HepG2 (cell line): ENCODE measurements around the gene PLEKHG4. TPM values are rescaled to one million over a fixed set of nuclear protein-coding genes. Genes with fewer than 3 reads are reported as not detected.

ENCODE experiments used
- ARHGAP35 ChIP-seq: sonication (generic); formaldehyde crosslinking; IDR thresholded peaks from 2 replicates; pipeline ENCODE4 v1.9.0; 2022; ENCODE audit warnings: mild to moderate bottlenecking, inconsistent platforms, moderate library complexity, missing genetic modification reagents, borderline replicate concordance
- ETV5 ChIP-seq: IDR thresholded peaks from 2 replicates; pipeline ENCODE4 v1.6.1; 2018; ENCODE audit warnings: missing biosample characterization, missing genetic modification reagents, inconsistent platforms, borderline replicate concordance
- PHF21A ChIP-seq: sonication (generic); formaldehyde crosslinking; IDR thresholded peaks from 2 replicates; pipeline ENCODE4 v1.5.0; 2020; ENCODE audit warnings: mild to moderate bottlenecking, missing genetic modification reagents
- REL ChIP-seq: sonication (generic); formaldehyde crosslinking; conservative IDR thresholded peaks from 2 replicates; pipeline ENCODE4 v1.8.0; 2022; ENCODE audit warnings: mild to moderate bottlenecking, missing genetic modification reagents, moderate library complexity
- RELA ChIP-seq: sonication (generic); formaldehyde crosslinking; IDR thresholded peaks from 2 replicates; pipeline ENCODE4 v1.4.0; 2020; ENCODE audit warnings: missing genetic modification reagents
- REST ChIP-seq, 2 experiments: IDR thresholded peaks; 2 replicates each; pipeline ENCODE4 v1.6.1; 2011 to 2012; ENCODE audit warnings: low read length in 2 of 2, borderline replicate concordance in 1 of 2, low read depth in 1 of 2, mild to moderate bottlenecking in 1 of 2, moderate library complexity in 1 of 2
- RNF2 ChIP-seq: fragments of 450-650 bp; conservative IDR thresholded peaks from 2 replicates; pipeline ENCODE4 v1.6.1; 2016; ENCODE audit warnings: low read depth
- TFDP1 ChIP-seq: IDR thresholded peaks from 2 replicates; pipeline ENCODE4 v1.6.1; 2016; ENCODE audit warnings: missing compliant biosample characterization, missing genetic modification reagents, borderline replicate concordance
- ZBTB3 ChIP-seq: sonication (generic); formaldehyde crosslinking; IDR thresholded peaks from 2 replicates; pipeline ENCODE4 v1.4.0; 2020; ENCODE audit warnings: low read depth, mild to moderate bottlenecking, moderate library complexity, missing genetic modification reagents, borderline replicate concordance
- ZBTB7B ChIP-seq: sonication (generic); formaldehyde crosslinking; IDR thresholded peaks from 2 replicates; pipeline ENCODE4 v1.4.0; 2020; ENCODE audit warnings: missing genetic modification reagents
- ZBTB8A ChIP-seq: sonication (generic); formaldehyde crosslinking; IDR thresholded peaks from 2 replicates; pipeline ENCODE4 v1.4.0; 2020; ENCODE audit warnings: mild to moderate bottlenecking, low read depth, missing genetic modification reagents, borderline replicate concordance
- ZFP90 ChIP-seq: sonication (generic); formaldehyde crosslinking; IDR thresholded peaks from 2 replicates; pipeline ENCODE4 v1.8.0; 2022; ENCODE audit warnings: missing genetic modification reagents, mild to moderate bottlenecking, inconsistent platforms, borderline replicate concordance
- ZFY ChIP-seq: sonication (generic); formaldehyde crosslinking; IDR thresholded peaks from 2 replicates; pipeline ENCODE4 v1.4.0; 2020; ENCODE audit warnings: missing genetic modification reagents
- ZNF142 ChIP-seq: sonication (generic); formaldehyde crosslinking; IDR thresholded peaks from 2 replicates; pipeline ENCODE4 v1.4.0; 2020; ENCODE audit warnings: missing genetic modification reagents
- ZNF232 ChIP-seq: sonication (generic); formaldehyde crosslinking; IDR thresholded peaks from 2 replicates; pipeline ENCODE4 v1.4.0; 2020; ENCODE audit warnings: missing genetic modification reagents, borderline replicate concordance
- ZNF547 ChIP-seq: sonication (generic); formaldehyde crosslinking; IDR thresholded peaks from 2 replicates; pipeline ENCODE4 v1.5.1; 2020; ENCODE audit warnings: mild to moderate bottlenecking, missing genetic modification reagents
- ZNF749 ChIP-seq: sonication (generic); formaldehyde crosslinking; IDR thresholded peaks from 2 replicates; pipeline ENCODE4 v1.8.0; 2022; ENCODE audit warnings: mild to moderate bottlenecking, missing genetic modification reagents, moderate library complexity, borderline replicate concordance
- polyA plus RNA-seq, 8 experiments: library from polyadenylated mRNA; depleted of rRNA in 3 of 8; stranded (reverse) in 7 of 8; unstranded in 1 of 8; fragments of >200 nt; fragmentation: Illumina TruSeq in 4 of 8; extraction: Trizol in 4 of 8; gene quantifications; 2 replicates each; pipeline versions ENCODE4 v1.2.1 to v1.2.3, GENCODE V29; 2011 to 2016; ENCODE audit warnings: low read depth in 4 of 8, missing spikeins in 1 of 8, mixed read lengths in 1 of 8; ENCODE audit not compliant: insufficient read depth in 1 of 8
- total RNA-seq, 5 experiments: library from RNA; depleted of rRNA; stranded (reverse); fragments of >200 nt; fragmentation: Illumina TruSeq; extraction: Trizol; gene quantifications; 2 replicates each; pipeline ENCODE4 v1.2.3, GENCODE V29; 2016; ENCODE audit warnings: low read depth in 1 of 5

The PLEKHG4 gene
- total and polyA plus RNA-seq, 2 of the 13 experiments (the other 11 are each of a cell fraction or from before 2014, with no cell fraction given), result 7.1 to 13.6 TPM

- TF ChIP-seq REST (IDR thresholded peaks at IDR 0.05; ENCODE audit: borderline replicate concordance in 1 of 2, low read depth in 1 of 2, low read length in 2 of 2) (peak in 1 of 2 experiments; percentile 59; a peak in 1 of 4 replicates), ZNF547 (peak; percentile 90), TFDP1 (CRISPR knock-in tag) (peak; percentile 96), PHF21A (CRISPR knock-in tag) (peak; percentile 70), ZBTB7B (peak; percentile 59; the same call in 1 of the 2 replicates), ZFY (CRISPR knock-in tag) (peak; percentile 67; the same call in 1 of the 2 replicates), REL (peak; percentile 28; the same call in 1 of the 2 replicates), RNF2 (0 out of 2 replicates have a peak, but pooled peaks have one; percentile 54), ZNF142 (CRISPR knock-in tag) (peak; percentile 95), ZNF749 (CRISPR knock-in tag) (peak; percentile 84; the same call in 1 of the 2 replicates), ZBTB8A (CRISPR knock-in tag) (no peak), ZBTB3 (CRISPR knock-in tag) (0 out of 2 replicates have a peak, but pooled peaks have one; percentile 50), ZNF232 (CRISPR knock-in tag) (peak; percentile 19; the same call in 1 of the 2 replicates), RELA (CRISPR knock-in tag) (peak; percentile 84; the same call in 1 of the 2 replicates), ARHGAP35 (peak; percentile 95; the same call in 1 of the 2 replicates), ZFP90 (CRISPR knock-in tag) (peak; percentile 19), ETV5 (CRISPR knock-in tag) (peak; percentile 71; the same call in 1 of the 2 replicates)
Observed at GRCh38 chr16:67247192-67248072, 31.9 kb upstream of the PLEKHG4 start, which contains the start of gene FHOD1 (continued).
